ENCODE measurements around the gene LCN2. TPM values are rescaled to one million over a fixed set of nuclear protein-coding genes. Genes with fewer than 3 reads are reported as not detected.
A peak's percentile ranks its signal among the peaks of the same experiment; 100 is the strongest.

Gene LCN2
- total RNA-seq, 2 experiments from 2014 or later, result not detected

DNA sequence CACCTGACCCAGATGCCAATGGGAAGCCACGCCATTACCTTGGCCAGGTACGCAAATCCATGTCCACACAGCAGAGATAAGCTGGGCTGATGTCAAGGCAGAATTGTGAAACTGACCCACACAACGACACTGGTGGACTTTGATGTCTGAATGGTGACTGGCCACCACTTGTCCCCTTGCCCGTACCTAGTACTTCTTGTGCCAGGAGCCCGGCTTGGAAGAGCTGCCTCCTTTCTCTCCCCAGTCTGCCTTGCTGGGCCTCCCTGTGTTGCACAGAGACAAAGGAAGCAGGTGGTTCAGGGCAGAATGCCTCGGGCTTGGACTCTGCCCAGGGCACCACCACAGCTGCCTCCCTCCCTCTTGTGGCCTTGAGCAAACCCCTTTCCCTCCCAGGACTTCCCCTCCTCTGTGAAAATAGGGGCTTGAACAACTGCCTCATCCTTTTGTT lies 45.1 kb upstream of the LCN2 start:
- intact Hi-C loops (cut with DNase I, micrococcal nuclease), result loop anchor here in 1 of 2 experiments (5.0 to 10.0 kb wide), 2 partner anchors 49 to 152 kb away; no protein-coding TSS in a partner anchor
- CTCF ChIA-PET, result interaction anchor here (0.9 to 3.6 kb wide), 2 partner anchors 14 to 149 kb away, joined by 3 to 17 read pairs; no protein-coding TSS in a partner anchor
- POLR2A ChIA-PET, result interaction anchor here (0.6 to 1.7 kb wide), 3 partner anchors 11 to 716 kb away, joined by 3 to 9 read pairs (median 5); no protein-coding TSS in a partner anchor
- ATAC-seq (ENCODE audit: poor library complexity), result no peak
- Histone ChIP-seq H3K27ac (ENCODE audit: low read depth in 1 of 2, low read length in 2 of 2) (no peak overlapping the region), H3K4me3 (ENCODE audit: low read length) (no peak overlapping the region), H3K9me3 (ENCODE audit: control insufficient read depth in 1 of 2, insufficient read depth in 1 of 2, low read length in 2 of 2) (no peaks in the 10 kb centered on the region), H3K36me3 (ENCODE audit: insufficient read depth, low read length) (peaks cover 88% of the 10 kb centered on the region), H3K4me1 (ENCODE audit: insufficient read depth, low read length) (peaks cover 50% of the 10 kb centered on the region), H3K27me3 (ENCODE audit: control insufficient read depth in 1 of 2, insufficient read depth in 2 of 2, low read length in 2 of 2) (no peaks in the 10 kb centered on the region)
- Mint-ChIP-seq H3K27ac (no peak overlapping the region), H3K36me3 (ENCODE audit: low read depth) (peaks cover 71% of the 10 kb centered on the region), H3K27me3 (no peaks in the 10 kb centered on the region), H3K4me1 (ENCODE audit: low read depth) (peaks cover 38% of the 10 kb centered on the region), H3K4me3 (no peak overlapping the region), H3K9me3 (no peaks in the 10 kb centered on the region)
- DNase-seq, result no peak
- TF ChIP-seq, protein P1, sequence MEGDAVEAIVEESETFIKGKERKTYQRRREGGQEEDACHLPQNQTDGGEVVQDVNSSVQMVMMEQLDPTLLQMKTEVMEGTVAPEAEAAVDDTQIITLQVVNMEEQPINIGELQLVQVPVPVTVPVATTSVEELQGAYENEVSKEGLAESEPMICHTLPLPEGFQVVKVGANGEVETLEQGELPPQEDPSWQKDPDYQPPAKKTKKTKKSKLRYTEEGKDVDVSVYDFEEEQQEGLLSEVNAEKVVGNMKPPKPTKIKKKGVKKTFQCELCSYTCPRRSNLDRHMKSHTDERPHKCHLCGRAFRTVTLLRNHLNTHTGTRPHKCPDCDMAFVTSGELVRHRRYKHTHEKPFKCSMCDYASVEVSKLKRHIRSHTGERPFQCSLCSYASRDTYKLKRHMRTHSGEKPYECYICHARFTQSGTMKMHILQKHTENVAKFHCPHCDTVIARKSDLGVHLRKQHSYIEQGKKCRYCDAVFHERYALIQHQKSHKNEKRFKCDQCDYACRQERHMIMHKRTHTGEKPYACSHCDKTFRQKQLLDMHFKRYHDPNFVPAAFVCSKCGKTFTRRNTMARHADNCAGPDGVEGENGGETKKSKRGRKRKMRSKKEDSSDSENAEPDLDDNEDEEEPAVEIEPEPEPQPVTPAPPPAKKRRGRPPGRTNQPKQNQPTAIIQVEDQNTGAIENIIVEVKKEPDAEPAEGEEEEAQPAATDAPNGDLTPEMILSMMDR (IDR thresholded peaks at IDR 0.05), result no peak

GRCh38 chr9:128105538-128106175 lies 43.6 kb upstream of the LCN2 start:
- Histone ChIP-seq H3K27me3 (ENCODE audit: control insufficient read depth in 1 of 2, insufficient read depth in 2 of 2, low read length in 2 of 2) (no peaks in the 10 kb centered on the region), H3K36me3 (ENCODE audit: insufficient read depth, low read length) (peaks cover 79% of the 10 kb centered on the region), H3K4me3 (ENCODE audit: low read length) (no peak overlapping the region), H3K4me1 (ENCODE audit: insufficient read depth, low read length) (peaks cover 35% of the 10 kb centered on the region), H3K27ac (ENCODE audit: low read depth in 1 of 2, low read length in 2 of 2) (no peak overlapping the region), H3K9me3 (ENCODE audit: control insufficient read depth in 1 of 2, insufficient read depth in 1 of 2, low read length in 2 of 2) (no peaks in the 10 kb centered on the region)
- Mint-ChIP-seq H3K4me1 (ENCODE audit: low read depth) (peaks cover 31% of the 10 kb centered on the region), H3K9me3 (no peaks in the 10 kb centered on the region), H3K27me3 (no peaks in the 10 kb centered on the region), H3K4me3 (no peak overlapping the region), H3K36me3 (ENCODE audit: low read depth) (peaks cover 78% of the 10 kb centered on the region), H3K27ac (no peak overlapping the region)
- ATAC-seq (ENCODE audit: poor library complexity) (no peak), DNase-seq (peak in 1 of 14 experiments; percentile 15)
- intact Hi-C loops (cut with DNase I, micrococcal nuclease), result loop anchor here in 1 of 2 experiments (10.0 kb wide), 1 partner anchor 51 kb away; no protein-coding TSS in a partner anchor
- CTCF ChIA-PET, result interaction anchor here (3.6 kb wide), 1 partner anchor 12 kb away, joined by 17 read pairs; no protein-coding TSS in a partner anchor
- TF ChIP-seq, protein P1 (IDR thresholded peaks at IDR 0.05), result no peak
- POLR2A ChIA-PET, result no interaction called here

GRCh38 chr9:128106181-128106939 lies 42.9 kb upstream of the LCN2 start:
- Mint-ChIP-seq H3K9me3 (no peaks in the 10 kb centered on the region), H3K27me3 (no peaks in the 10 kb centered on the region), H3K36me3 (ENCODE audit: low read depth) (peaks cover 75% of the 10 kb centered on the region), H3K27ac (peak overlapping the region; percentile 53), H3K4me1 (ENCODE audit: low read depth) (peaks cover 31% of the 10 kb centered on the region), H3K4me3 (no peak overlapping the region)
- H3K4me3 ChIP-seq (ENCODE audit: low read length), result no peak overlapping the region
- ChIA-PET CTCF (interaction anchor here (0.9 to 3.6 kb wide), 2 partner anchors 8 to 11 kb away, joined by 3 to 17 read pairs; no protein-coding TSS in a partner anchor), POLR2A (interaction anchor here (0.9 kb wide), 1 partner anchor 22 kb away, joined by 3 read pairs; no protein-coding TSS in a partner anchor)
- H3K36me3 ChIP-seq (ENCODE audit: insufficient read depth, low read length), result peaks cover 72% of the 10 kb centered on the region
- peak in 2 of 14 experiments; percentile 28 to 39 for DNase-seq
- peak; percentile 43 for ATAC-seq (ENCODE audit: poor library complexity)
- no peaks in the 10 kb centered on the region for H3K27me3 ChIP-seq (ENCODE audit: control insufficient read depth in 1 of 2, insufficient read depth in 2 of 2, low read length in 2 of 2)
- no peaks in the 10 kb centered on the region for H3K9me3 ChIP-seq (ENCODE audit: control insufficient read depth in 1 of 2, insufficient read depth in 1 of 2, low read length in 2 of 2)
- TF ChIP-seq, protein P1 (IDR thresholded peaks at IDR 0.05), result no peak
- peaks cover 33% of the 10 kb centered on the region for H3K4me1 ChIP-seq (ENCODE audit: insufficient read depth, low read length)
- H3K27ac ChIP-seq (ENCODE audit: low read depth in 1 of 2, low read length in 2 of 2), result no peak overlapping the region
- intact Hi-C loops (cut with DNase I, micrococcal nuclease), result loop anchor here in 1 of 2 experiments (10.0 kb wide), 1 partner anchor 52 kb away; no protein-coding TSS in a partner anchor
